HG02798 (cell line): ENCODE results near the gene MYD88.
"Not testable (repeated sequence)": the region's sequence is repeated elsewhere in the genome, so short reads cannot be mapped to it uniquely, and the experiment has no call there.

Experiments
- ATAC-seq: cut with Tn5 transposase; IDR thresholded peaks from one replicate; pipeline ENCODE4 v1.9.1; 2021; ENCODE audit warnings: mild to moderate bottlenecking; ENCODE audit not compliant: unreplicated experiment, poor library complexity

MYD88 gene

GRCh38 chr3:38124324-38125122 is 13.9 kb upstream of the MYD88 start:
- no peak for ATAC-seq

- ATAC-seq: no peak
Measured at GRCh38 chr3:38125305-38126120, 12.9 kb upstream of the MYD88 start.

- ATAC-seq: no peak
Measured at GRCh38 chr3:38126121-38126892, 12.2 kb upstream of the MYD88 start.

GRCh38 chr3:38127611-38128302 is 10.7 kb upstream of the MYD88 start:
- no peak for ATAC-seq

GRCh38 chr3:38128303-38128655 is 10.2 kb upstream of the MYD88 start:
- no peak for ATAC-seq

- no peak for ATAC-seq
Measured at GRCh38 chr3:38129058-38129457, 9.4 kb upstream of the MYD88 start.

GRCh38 chr3:38130631-38131065 is 7.8 kb upstream of the MYD88 start:
- ATAC-seq: no peak

- ATAC-seq: no peak
Measured at GRCh38 chr3:38131621-38132369, 6.7 kb upstream of the MYD88 start.

GRCh38 chr3:38133209-38133556 is 5.3 kb upstream of the MYD88 start:
- no peak for ATAC-seq

- ATAC-seq: no peak
Measured at GRCh38 chr3:38133557-38134405, 4.7 kb upstream of the MYD88 start.

GRCh38 chr3:38134517-38135143 is 3.8 kb upstream of the MYD88 start:
- ATAC-seq: not testable (repeated sequence)

GRCh38 chr3:38135621-38136277 is 2.7 kb upstream of the MYD88 start:
- ATAC-seq: not testable (repeated sequence)

- no peak for ATAC-seq
Measured at GRCh38 chr3:38136393-38136776, 2.1 kb upstream of the MYD88 start.

GRCh38 chr3:38136777-38137614 is 1.5 kb upstream of the MYD88 start, which contains the start of gene ACAA1:
Gene ACAA1, minus strand, starts transcription at chr3:38137127. Its CDS starts 92 bp downstream, at chr3:38137035.
- ATAC-seq: peak; percentile 94

GRCh38 chr3:38137615-38138348 is 679 bp upstream of the MYD88 start:
- no peak for ATAC-seq

- no peak for ATAC-seq
Measured at GRCh38 chr3:38139191-38139590, 730 bp downstream of the MYD88 start.
